GM12878 (cell line): ENCODE measurements around the gene LILRB2. TPM values are rescaled to one million over a fixed set of nuclear protein-coding genes. Genes with fewer than 3 reads are reported as not detected.
"Not testable (repeated sequence)": the region's sequence is repeated elsewhere in the genome, so short reads cannot be mapped to it uniquely, and the experiment has no call there.

Experiments
- ATAC-seq: fragments of 200-7000 bp; cut with Tn5 transposase; 3 replicates; pipeline ENCODE4 v1.9.1; 2020; ENCODE audit warnings: mild to moderate bottlenecking, moderate library complexity
- BruUV-seq: library from RNA; stranded (reverse); fragments of 400-500 nt; replicated peaks from 2 replicates; lab custom pipeline; 2021; lab: Mats Ljungman, UMichigan
- CTCF ChIA-PET: fragments of 300-600 bp; sonication (Branson Sonifier 250); formaldehyde crosslinking; extraction: SDS; loops from one replicate; lab custom pipeline; 2021; ENCODE audit warnings: inconsistent platforms; lab: Yijun Ruan, JAX
- POLR2A ChIA-PET: fragments of 350-600 bp; formaldehyde crosslinking; extraction: SDS; loops from one replicate; lab custom pipeline; 2021; ENCODE audit warnings: inconsistent platforms; lab: Charles Lee
- RAD21 ChIA-PET: fragments of 300-600 bp; sonication (Branson Sonifier 250); formaldehyde crosslinking; loops from one replicate; lab custom pipeline; 2023; ENCODE audit warnings: antibody characterized with exemption; ENCODE audit not compliant: unreplicated experiment; lab: Charles Lee
- SMC1A ChIA-PET: fragments of 300-600 bp; sonication (Branson Sonifier 250); formaldehyde crosslinking; loops from one replicate; lab custom pipeline; 2023; ENCODE audit not compliant: unreplicated experiment, uncharacterized antibody; lab: Charles Lee
- DNase-seq: peaks from one replicate; pipeline ENCODE4 v3.0.0-alpha.2; 2011; ENCODE audit warnings: low read depth, low spot score
- FAIRE-seq: peaks from 3 replicates; lab custom pipeline; 2011; peaks lifted over from hg19 to GRCh38; lab: Jason Lieb, UNC
- H2AFZ ChIP-seq: 2 replicates; pipeline ENCODE4 v1.6.0; 2011; ENCODE audit warnings: low read depth, low read length, control low read depth; ENCODE audit not compliant: control insufficient read depth
- H3K27ac ChIP-seq: 2 replicates; pipeline ENCODE4 v1.5.1; 2011; ENCODE audit warnings: control low read depth; ENCODE audit not compliant: control insufficient read depth, insufficient read depth
- H3K27me3 ChIP-seq, 2 experiments: replicated peaks in 1 of 2; 2 replicates each; pipeline versions ENCODE4 v1.6.0 to v1.6.1; 2011; ENCODE audit warnings: low read length in 1 of 2; ENCODE audit not compliant: control insufficient read depth in 2 of 2, insufficient read depth in 2 of 2
- H3K36me3 ChIP-seq, 2 experiments: 2 replicates each; pipeline ENCODE4 v1.5.1; 2011; ENCODE audit warnings: low read length in 1 of 2; ENCODE audit not compliant: control insufficient read depth in 2 of 2, insufficient read depth in 2 of 2
- H3K4me1 ChIP-seq: 2 replicates; pipeline ENCODE4 v1.6.1; 2011; ENCODE audit warnings: mild to moderate bottlenecking, low read length, moderate library complexity, mixed read lengths; ENCODE audit not compliant: control insufficient read depth, insufficient read depth
- H3K4me2 ChIP-seq: 2 replicates; pipeline ENCODE4 v1.6.0; 2011; ENCODE audit warnings: control low read depth; ENCODE audit not compliant: control insufficient read depth, insufficient read depth
- H3K4me3 ChIP-seq: fragments of 200-600 bp; sonication (generic); 2 replicates; pipeline ENCODE4 v1.5.1; 2016
- H3K79me2 ChIP-seq: 2 replicates; pipeline ENCODE4 v1.6.0; 2011; ENCODE audit warnings: low read length; ENCODE audit not compliant: control insufficient read depth, insufficient read depth
- H3K9ac ChIP-seq: 2 replicates; pipeline ENCODE4 v1.8.0; 2011; ENCODE audit warnings: low read length, control low read depth, mixed read lengths; ENCODE audit not compliant: control insufficient read depth, insufficient read depth
- H3K9me3 ChIP-seq: replicated peaks from 3 replicates; pipeline ENCODE4 v1.5.1; 2011; ENCODE audit warnings: mild to moderate bottlenecking, low read length; ENCODE audit not compliant: control insufficient read depth, insufficient read depth
- H4K20me1 ChIP-seq: 2 replicates; pipeline ENCODE4 v1.6.0; 2011; ENCODE audit not compliant: control insufficient read depth, insufficient read depth
- WGBS: methylation state at CpG from one replicate; pipeline ENCODE4 v1.1.6; 2016; ENCODE audit warnings: low lambda C conversion rate; ENCODE audit not compliant: insufficient replicate concordance, insufficient coverage; ENCODE audit errors: missing lambda C conversion rate; 5-methylcytosine and 5-hydroxymethylcytosine counted together
- in situ Hi-C: fragments of 300-500 bp; cut with MboI; formaldehyde crosslinking; loops from 9 replicates; pipeline ENCODE4 v1.14.3; 2018; ENCODE audit warnings: mixed read lengths
- intact Hi-C: fragments of 100-400 bp; cut with micrococcal nuclease; formaldehyde crosslinking; loops from one replicate; pipeline ENCODE4 v1.14.2; 2022; ENCODE audit not compliant: unreplicated experiment
- polyA plus RNA-seq, 11 experiments: library from polyadenylated mRNA; depleted of rRNA in 4 of 11; unstranded in 6 of 11; stranded (reverse) in 5 of 11; fragments of >200 nt; fragmentation: Nextera tagmentation in 4 of 11; fragmentation: Illumina TruSeq in 1 of 11; extraction: Ambion mirVana in 4 of 11; extraction: Trizol in 1 of 11; gene quantifications; 1 replicate in 1 of 11; 2 replicates in 10 of 11; pipeline versions ENCODE4 v1.2.1 to v1.2.3, GENCODE V29; 2011 to 2016; ENCODE audit warnings: inconsistent platforms in 2 of 11, missing spikeins in 2 of 11, low read depth in 1 of 11
- total RNA-seq, 4 experiments: library from RNA; depleted of rRNA in 3 of 4; stranded (reverse); fragments of >200 nt in 3 of 4; fragmentation: Illumina TruSeq in 1 of 4; extraction: Trizol in 1 of 4; gene quantifications; 2 replicates each; pipeline versions ENCODE4 v1.2.1 to v1.2.3, GENCODE V29; 2013 to 2021

Gene LILRB2
- total and polyA plus RNA-seq, 10 of the 15 experiments (the other 5 are each of a cell fraction or from before 2014, with no cell fraction given), result 0.08 to 0.18 (median 0.15) TPM; not detected in 4

- H4K20me1 ChIP-seq, DNase-seq, intact Hi-C loops, CTCF ChIA-PET, ATAC-seq, H2AFZ ChIP-seq, H3K27me3 ChIP-seq, BruUV-seq, H3K9ac ChIP-seq, H3K79me2 ChIP-seq, in situ Hi-C loops, POLR2A ChIA-PET, H3K4me1 ChIP-seq, H3K9me3 ChIP-seq, H3K36me3 ChIP-seq, H3K27ac ChIP-seq, H3K4me2 ChIP-seq, RAD21 ChIA-PET, SMC1A ChIA-PET, FAIRE-seq, H3K4me3 ChIP-seq: not testable (repeated sequence)
- 5% methylated on average over 5 of the region's 5 CpGs for WGBS
Measured at GRCh38 chr19:54272181-54272580, 8.7 kb downstream of the LILRB2 start.

DNA sequence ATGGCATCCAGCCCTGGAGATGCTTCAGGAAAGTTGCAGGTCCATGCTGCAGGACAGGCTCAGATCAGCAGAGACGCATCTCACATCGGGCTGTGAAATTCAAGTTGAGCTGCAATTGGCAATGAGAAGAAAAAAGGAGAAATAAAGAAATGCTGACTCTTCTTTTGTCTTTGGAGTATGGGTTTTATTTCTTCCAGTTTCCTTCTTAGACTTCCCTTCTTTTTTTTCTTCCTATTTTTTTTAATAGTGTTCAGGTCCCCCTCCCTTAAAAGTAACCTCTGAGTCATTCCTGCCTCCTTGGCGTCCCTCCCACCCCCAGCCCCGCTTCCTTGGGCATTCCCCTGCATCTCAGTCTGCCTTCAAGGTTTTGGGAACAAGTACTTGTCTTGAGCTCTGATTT is 9.3 kb downstream of the LILRB2 start:
- 13% methylated on average over 4 of the region's 4 CpGs for whole genome bisulfite sequencing
- POLR2A ChIA-PET, CTCF ChIA-PET, H3K9ac ChIP-seq, ATAC-seq, DNase-seq, H3K27ac ChIP-seq, H3K4me2 ChIP-seq, in situ Hi-C loops, H3K4me3 ChIP-seq, H3K27me3 ChIP-seq, BruUV-seq, intact Hi-C loops, H3K36me3 ChIP-seq, RAD21 ChIA-PET, H3K9me3 ChIP-seq, H3K4me1 ChIP-seq, H3K79me2 ChIP-seq, H2AFZ ChIP-seq, H4K20me1 ChIP-seq, FAIRE-seq, SMC1A ChIA-PET: not testable (repeated sequence)
